Measurements from ENCODE around the gene RGL1.

Gene RGL1

DNA sequence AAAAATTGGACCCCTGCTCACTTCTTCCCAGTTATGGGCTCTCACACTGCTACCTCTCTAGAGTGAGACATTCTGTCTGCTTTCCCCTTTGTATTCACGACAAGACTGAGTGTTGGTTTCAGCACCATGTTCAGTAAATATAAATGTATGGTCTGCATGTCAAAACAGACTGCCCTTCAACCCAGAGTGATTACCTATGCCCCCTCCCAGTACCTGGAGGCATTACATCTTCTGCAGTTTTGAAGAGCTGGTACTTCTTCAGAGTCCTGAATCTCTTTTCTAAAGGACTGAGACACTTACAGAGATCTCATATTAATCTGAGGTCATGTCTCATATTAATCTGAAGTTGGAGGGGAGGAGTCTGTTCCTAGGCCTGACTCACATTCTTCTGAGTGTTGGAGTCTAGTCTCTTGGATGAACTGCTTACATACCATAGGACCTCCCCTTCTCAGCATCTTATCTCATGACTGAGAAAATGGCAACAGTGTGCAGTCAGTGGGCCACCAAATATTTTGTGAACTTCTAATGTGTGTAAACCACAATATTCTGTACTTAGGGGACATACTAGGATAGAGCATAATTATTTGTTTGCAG is 80.3 kb downstream of the RGL1 start:
- Mint-ChIP-seq H3K4me3 (no peak overlapping the region), H3K27ac (peak overlapping the region; percentile 33 to 94 (median 56)), H3K9me3 (no peaks in the 10 kb centered on the region), H3K27me3 (ENCODE audit: low read depth) (no peaks in the 10 kb centered on the region), H3K36me3 (ENCODE audit: low read depth) (peaks cover 73% of the 10 kb centered on the region), H3K4me1 (peaks cover 88% of the 10 kb centered on the region)
- TF ChIP-seq, protein P1, sequence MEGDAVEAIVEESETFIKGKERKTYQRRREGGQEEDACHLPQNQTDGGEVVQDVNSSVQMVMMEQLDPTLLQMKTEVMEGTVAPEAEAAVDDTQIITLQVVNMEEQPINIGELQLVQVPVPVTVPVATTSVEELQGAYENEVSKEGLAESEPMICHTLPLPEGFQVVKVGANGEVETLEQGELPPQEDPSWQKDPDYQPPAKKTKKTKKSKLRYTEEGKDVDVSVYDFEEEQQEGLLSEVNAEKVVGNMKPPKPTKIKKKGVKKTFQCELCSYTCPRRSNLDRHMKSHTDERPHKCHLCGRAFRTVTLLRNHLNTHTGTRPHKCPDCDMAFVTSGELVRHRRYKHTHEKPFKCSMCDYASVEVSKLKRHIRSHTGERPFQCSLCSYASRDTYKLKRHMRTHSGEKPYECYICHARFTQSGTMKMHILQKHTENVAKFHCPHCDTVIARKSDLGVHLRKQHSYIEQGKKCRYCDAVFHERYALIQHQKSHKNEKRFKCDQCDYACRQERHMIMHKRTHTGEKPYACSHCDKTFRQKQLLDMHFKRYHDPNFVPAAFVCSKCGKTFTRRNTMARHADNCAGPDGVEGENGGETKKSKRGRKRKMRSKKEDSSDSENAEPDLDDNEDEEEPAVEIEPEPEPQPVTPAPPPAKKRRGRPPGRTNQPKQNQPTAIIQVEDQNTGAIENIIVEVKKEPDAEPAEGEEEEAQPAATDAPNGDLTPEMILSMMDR (IDR thresholded peaks at IDR 0.05; ENCODE audit: unreplicated experiment in 3 of 3): no peak

DNA sequence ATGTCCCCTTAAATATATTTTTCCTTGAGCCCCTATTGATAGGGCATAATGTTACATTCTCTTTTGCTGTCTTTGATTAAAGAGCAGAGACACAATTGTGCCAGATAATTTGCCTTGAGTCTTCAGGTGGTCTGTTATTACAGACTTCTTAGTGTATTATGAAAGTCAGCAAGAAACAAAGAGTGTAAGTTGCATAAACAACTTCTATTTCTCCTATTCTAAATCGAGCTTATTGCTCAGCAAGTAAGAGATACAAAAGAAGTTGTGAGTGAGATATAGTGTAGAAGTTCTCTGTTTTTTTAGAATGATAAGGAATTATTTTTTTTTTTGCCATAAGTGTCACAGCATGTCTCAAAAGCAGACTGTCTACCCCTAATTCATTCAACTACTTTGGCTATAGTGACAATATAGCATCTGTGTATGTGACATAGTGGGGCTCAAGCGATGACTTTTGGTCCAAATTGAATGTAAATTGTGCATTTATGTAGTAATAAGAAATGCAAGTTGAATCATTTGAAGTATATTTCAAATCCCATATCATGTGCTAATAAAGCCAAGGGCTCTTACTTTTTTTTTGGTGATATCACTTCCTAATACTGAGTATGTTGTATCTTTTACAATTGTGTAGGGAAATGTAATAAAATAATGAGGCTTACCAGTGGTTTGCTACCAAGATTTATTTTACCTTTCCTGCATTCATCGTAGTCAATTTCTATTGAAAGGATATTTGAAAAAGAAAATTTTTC is 81.3 kb downstream of the RGL1 start:
- H3K4me3 Mint-ChIP-seq: no peak overlapping the region
- H3K9me3 Mint-ChIP-seq: no peaks in the 10 kb centered on the region
- peak overlapping the region; percentile 82 to 94 (median 90) for H3K27ac Mint-ChIP-seq
- TF ChIP-seq, protein P1 (IDR thresholded peaks at IDR 0.05; ENCODE audit: unreplicated experiment in 3 of 3): no peak
- H3K27me3 Mint-ChIP-seq (ENCODE audit: low read depth): no peaks in the 10 kb centered on the region
- peaks cover 85% of the 10 kb centered on the region for H3K4me1 Mint-ChIP-seq
- H3K36me3 Mint-ChIP-seq (ENCODE audit: low read depth): peaks cover 76% of the 10 kb centered on the region

DNA sequence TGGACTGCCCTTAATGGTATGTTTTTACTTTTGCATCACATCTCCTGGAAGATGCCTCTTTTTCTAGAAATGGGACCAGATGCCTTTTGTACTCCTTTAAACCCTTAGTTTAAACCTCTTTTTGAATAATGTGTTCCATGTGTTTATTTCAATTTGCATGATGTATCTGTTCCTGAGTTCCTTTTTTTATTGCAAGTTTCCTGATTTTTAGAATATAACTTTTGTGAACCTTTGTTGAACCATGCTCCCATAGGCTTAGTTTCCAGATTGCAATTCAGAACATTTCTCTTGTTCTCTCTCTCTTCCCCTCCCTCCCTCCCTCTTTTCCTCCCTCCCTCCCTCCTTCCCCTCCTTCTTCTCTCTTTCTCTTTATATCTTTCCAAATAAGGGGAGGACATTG is 81.9 kb downstream of the RGL1 start:
- H3K4me1 Mint-ChIP-seq: peaks cover 79% of the 10 kb centered on the region
- H3K4me3 Mint-ChIP-seq: no peak overlapping the region
- TF ChIP-seq, protein P1 (IDR thresholded peaks at IDR 0.05; ENCODE audit: unreplicated experiment in 3 of 3): no peak
- H3K27ac Mint-ChIP-seq: peak overlapping the region; percentile 79 to 90 (median 82)
- no peaks in the 10 kb centered on the region for H3K27me3 Mint-ChIP-seq (ENCODE audit: low read depth)
- peaks cover 78% of the 10 kb centered on the region for H3K36me3 Mint-ChIP-seq (ENCODE audit: low read depth)
- H3K9me3 Mint-ChIP-seq: no peaks in the 10 kb centered on the region

DNA sequence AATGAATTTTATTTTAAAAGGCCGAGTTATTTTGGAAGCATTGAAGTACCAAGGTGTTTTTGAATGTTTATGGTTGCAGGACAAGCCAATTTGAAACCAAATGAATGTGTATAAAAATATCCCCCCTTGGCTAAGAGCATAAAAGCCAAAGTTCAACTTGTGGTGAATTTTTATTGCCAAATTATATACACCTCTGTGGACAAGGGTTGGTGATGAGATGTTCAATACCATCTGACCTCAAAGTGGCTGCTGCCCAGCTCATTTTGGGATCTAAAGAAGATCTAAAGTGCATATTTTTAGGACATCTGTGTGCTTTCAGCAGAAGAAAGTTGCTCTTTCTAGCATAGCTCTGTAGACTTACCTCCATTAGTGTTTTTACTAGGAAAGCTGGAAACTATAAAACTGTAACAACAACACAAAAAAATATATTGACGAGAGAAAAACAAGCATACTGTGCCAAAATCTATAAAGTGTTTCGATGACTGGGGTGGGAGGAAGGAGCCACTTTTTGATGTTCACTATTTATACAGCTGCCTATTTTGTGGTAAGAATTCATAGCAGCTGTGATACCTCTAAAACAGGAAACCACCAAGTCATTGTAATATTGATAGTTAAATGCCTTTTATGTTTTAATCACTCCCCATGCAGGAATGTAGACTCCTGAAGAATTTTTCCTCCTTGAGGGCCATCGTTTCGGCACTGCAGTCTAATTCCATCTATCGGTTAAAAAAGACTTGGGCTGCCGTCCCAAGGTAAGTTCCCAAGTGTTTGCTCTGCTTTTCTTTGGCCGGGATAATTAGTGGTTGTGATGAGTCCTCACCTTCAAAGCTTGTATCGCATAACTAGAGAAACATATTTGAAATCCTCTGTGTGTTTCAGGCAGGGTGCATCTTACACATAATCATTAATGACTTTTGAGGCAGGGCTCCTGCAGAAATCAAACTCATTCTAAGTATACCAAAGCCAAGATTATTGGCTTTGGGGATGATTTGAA is 83.2 kb downstream of the RGL1 start:
- TF ChIP-seq, protein P1 (IDR thresholded peaks at IDR 0.05; ENCODE audit: unreplicated experiment in 3 of 3): no peak
- no peaks in the 10 kb centered on the region for H3K27me3 Mint-ChIP-seq (ENCODE audit: low read depth)
- H3K4me3 Mint-ChIP-seq: peak overlapping the region in 1 of 3 experiments; percentile 21
- H3K4me1 Mint-ChIP-seq: peaks cover 66% of the 10 kb centered on the region
- no peaks in the 10 kb centered on the region for H3K9me3 Mint-ChIP-seq
- peaks cover 80% of the 10 kb centered on the region for H3K36me3 Mint-ChIP-seq (ENCODE audit: low read depth)
- peak overlapping the region; percentile 79 to 90 (median 82) for H3K27ac Mint-ChIP-seq

DNA sequence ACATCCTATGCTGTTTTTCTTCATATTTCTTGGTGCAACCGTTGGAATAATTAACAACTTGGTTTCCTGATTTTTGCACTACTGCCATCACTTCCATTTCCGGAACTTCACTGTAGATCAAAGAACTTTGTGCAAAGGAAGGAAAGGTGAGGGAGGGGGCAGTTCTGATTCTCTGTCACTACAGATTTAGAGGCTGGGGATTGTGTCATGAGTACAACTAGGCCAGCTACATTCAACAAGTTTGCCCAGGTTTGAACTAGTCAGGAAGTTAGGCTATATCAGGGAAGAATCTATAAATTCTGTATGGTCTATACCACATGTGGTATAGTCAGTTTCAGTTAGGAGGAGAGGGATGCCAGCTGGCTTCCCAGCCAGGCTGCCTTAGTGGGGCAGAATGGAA is 84.2 kb downstream of the RGL1 start:
- peak overlapping the region; percentile 35 to 90 (median 79) for H3K27ac Mint-ChIP-seq
- no peaks in the 10 kb centered on the region for H3K9me3 Mint-ChIP-seq
- TF ChIP-seq, protein P1 (IDR thresholded peaks at IDR 0.05; ENCODE audit: unreplicated experiment in 3 of 3): no peak
- H3K4me1 Mint-ChIP-seq: peaks cover 62% of the 10 kb centered on the region
- H3K27me3 Mint-ChIP-seq (ENCODE audit: low read depth): no peaks in the 10 kb centered on the region
- no peak overlapping the region for H3K4me3 Mint-ChIP-seq
- peaks cover 81% of the 10 kb centered on the region for H3K36me3 Mint-ChIP-seq (ENCODE audit: low read depth)
